Upper lobe of left lung (tissue), 6 donors: ENCODE data around the gene TSHZ2. TPM values are rescaled to one million over a fixed set of nuclear protein-coding genes. Genes with fewer than 3 reads are reported as not detected.
"Not testable (repeated sequence)": the region's sequence is repeated elsewhere in the genome, so short reads cannot be mapped to it uniquely, and the experiment has no call there.

Experiments
- ATAC-seq, 2 donors: fragments of 200-7000 bp; cut with Tn5 transposase; one replicate each; pipeline ENCODE4 v1.9.1; 2022; ENCODE audit warnings: mild to moderate bottlenecking in 2 of 2, moderate library complexity in 2 of 2; ENCODE audit not compliant: low FRiP score in 2 of 2
- DNase-seq, 2 donors: peaks; one replicate each; pipeline ENCODE4 v3.0.0-alpha.2; 2019 to 2020
- H3K27ac ChIP-seq, 4 donors: fragments of 200-600 bp; sonication (generic); one replicate each; pipeline ENCODE4 v1.5.1; 2016 to 2019
- H3K27me3 ChIP-seq, 4 donors: fragments of 200-600 bp; sonication (generic); one replicate each; pipeline ENCODE4 v1.5.1; 2017 to 2019
- H3K36me3 ChIP-seq, 4 donors: fragments of 200-600 bp; sonication (generic); one replicate each; pipeline ENCODE4 v1.5.1; 2016 to 2019
- H3K4me1 ChIP-seq, 4 donors: fragments of 200-600 bp; sonication (generic); one replicate each; pipeline ENCODE4 v1.5.1; 2018 to 2019
- H3K4me3 ChIP-seq, 4 donors: fragments of 200-600 bp; sonication (generic); one replicate each; pipeline ENCODE4 v1.5.1; 2017 to 2019; ENCODE audit warnings: mild to moderate bottlenecking in 2 of 4, moderate library complexity in 1 of 4
- H3K9me3 ChIP-seq, 4 donors: fragments of 200-600 bp; sonication (generic); one replicate each; pipeline ENCODE4 v1.5.1; 2018 to 2019
- CTCF ChIP-seq, 6 experiments: fragments of 450-650 bp in 4 of 6; fragments of 200-600 bp in 2 of 6; sonication (generic) in 2 of 6; IDR thresholded peaks; one replicate each; pipeline ENCODE4 v1.5.1; 2016 to 2019; ENCODE audit warnings: antibody characterized with exemption in 6 of 6
- EP300 ChIP-seq, 4 donors: sonication (generic); formaldehyde crosslinking; IDR thresholded peaks; one replicate each; pipeline ENCODE4 v1.5.1; 2017; ENCODE audit warnings: antibody characterized with exemption in 4 of 4, control low read depth in 2 of 4
- POLR2A ChIP-seq, 4 donors: fragments of 450-650 bp; IDR thresholded peaks; one replicate each; pipeline ENCODE4 v1.5.1; 2016 to 2017; ENCODE audit warnings: antibody characterized with exemption in 4 of 4, mild to moderate bottlenecking in 2 of 4
- POLR2AphosphoS5 ChIP-seq, 2 donors: sonication (generic); formaldehyde crosslinking; IDR thresholded peaks; one replicate each; pipeline ENCODE4 v1.5.1; 2017; ENCODE audit warnings: antibody characterized with exemption in 2 of 2
- WGBS, 2 donors: methylation state at CpG; one replicate each; pipeline ENCODE4 v1.1.5; 2017 to 2018; 5-methylcytosine and 5-hydroxymethylcytosine counted together
- total RNA-seq, 6 donors: library from RNA; depleted of rRNA in 4 of 6; stranded (reverse); fragments of >200 nt in 4 of 6; gene quantifications; one replicate each; pipeline versions ENCODE4 v1.1.0 to v1.2.1, GENCODE V29; 2016 to 2021
- donor health status: DM: no; HTN: no; CAD: no; lungs with moderate emphysema.
- donor health status: DM: no; HTN: yes; CAD: no; lungs with severe emphysema.

TSHZ2 gene
- total RNA-seq, 6 donors from 2014 or later = 1.8 to 10.0 (median 3.2) TPM

- TF ChIP-seq EP300 (IDR thresholded peaks at IDR 0.05) (no peak), POLR2A (IDR thresholded peaks at IDR 0.05) (no peak), CTCF (IDR thresholded peaks at IDR 0.05) (no peak), POLR2AphosphoS5 (IDR thresholded peaks at IDR 0.05) (no peak)
- Histone ChIP-seq H3K4me1 (no peaks in the 10 kb centered on the region), H3K27ac (no peak overlapping the region), H3K4me3 (no peak overlapping the region), H3K27me3 (no peaks in the 10 kb centered on the region), H3K9me3 (no peaks in the 10 kb centered on the region), H3K36me3 (no peaks in the 10 kb centered on the region)
- 34 to 58% methylated on average over 3 of the region's 3 CpGs for WGBS, 2 donors
- DNase-seq (no peak), ATAC-seq (no peak)
Measured at GRCh38 chr20:53322651-53323050, 350.5 kb downstream of the TSHZ2 start.

GRCh38 chr20:53323460-53323859 is 351.3 kb downstream of the TSHZ2 start:
- not testable (repeated sequence) for H3K4me3 ChIP-seq, H3K4me1 ChIP-seq, H3K27ac ChIP-seq, H3K36me3 ChIP-seq, DNase-seq, ATAC-seq, H3K27me3 ChIP-seq, H3K9me3 ChIP-seq
- 81 to 84% methylated on average over 6 of the region's 6 CpGs for WGBS, 2 donors

- DNase-seq = no peak
- no peak overlapping the region for H3K4me3 ChIP-seq
- H3K27ac ChIP-seq = no peak overlapping the region
- H3K9me3 ChIP-seq = no peaks in the 10 kb centered on the region
- H3K27me3 ChIP-seq = no peaks in the 10 kb centered on the region
- WGBS, 2 donors = 78 to 91% methylated on average over 4 of the region's 4 CpGs
- H3K36me3 ChIP-seq = no peaks in the 10 kb centered on the region
- ATAC-seq = no peak
- no peak for TF ChIP-seq CTCF (IDR thresholded peaks at IDR 0.05)
- TF ChIP-seq POLR2AphosphoS5 (IDR thresholded peaks at IDR 0.05) = no peak
- no peak for TF ChIP-seq EP300 (IDR thresholded peaks at IDR 0.05)
- no peak for TF ChIP-seq POLR2A (IDR thresholded peaks at IDR 0.05)
- no peaks in the 10 kb centered on the region for H3K4me1 ChIP-seq
Measured at GRCh38 chr20:53324816-53325215, 352.7 kb downstream of the TSHZ2 start.

- H3K9me3 ChIP-seq = no peaks in the 10 kb centered on the region
- WGBS, 2 donors = 22 to 48% methylated on average over 4 of the region's 4 CpGs
- H3K27ac ChIP-seq = no peak overlapping the region
- ATAC-seq (no peak), DNase-seq (no peak)
- peaks cover 0 to 4% (median 0%) of the 10 kb centered on the region in 4 donors for H3K4me1 ChIP-seq
- H3K36me3 ChIP-seq = no peaks in the 10 kb centered on the region
- no peaks in the 10 kb centered on the region for H3K27me3 ChIP-seq
- H3K4me3 ChIP-seq = no peak overlapping the region
- TF ChIP-seq EP300 (IDR thresholded peaks at IDR 0.05) (no peak), POLR2A (IDR thresholded peaks at IDR 0.05) (no peak), CTCF (IDR thresholded peaks at IDR 0.05) (no peak)
Measured at GRCh38 chr20:53328961-53329360, 356.8 kb downstream of the TSHZ2 start.

GRCh38 chr20:53329781-53330180 is 357.6 kb downstream of the TSHZ2 start:
- Histone ChIP-seq H3K4me3 (no peak overlapping the region), H3K27me3 (no peaks in the 10 kb centered on the region), H3K4me1 (peaks cover 0 to 4% (median 0%) of the 10 kb centered on the region in 4 donors), H3K27ac (no peak overlapping the region), H3K9me3 (no peaks in the 10 kb centered on the region), H3K36me3 (no peaks in the 10 kb centered on the region)
- ATAC-seq = no peak
- TF ChIP-seq CTCF (IDR thresholded peaks at IDR 0.05) = no peak
- no peak for TF ChIP-seq EP300 (IDR thresholded peaks at IDR 0.05)
- TF ChIP-seq POLR2A (IDR thresholded peaks at IDR 0.05) = no peak
- no peak for TF ChIP-seq POLR2AphosphoS5 (IDR thresholded peaks at IDR 0.05)
- no peak for DNase-seq
- 53 to 68% methylated on average over 1 of the region's 1 CpG for WGBS, 2 donors
